CD4-positive, alpha-beta T cell treated with Interleukin-12 subunit alpha and Interleukin-12 subunit beta, for 1 hour (primary cell): ENCODE results near the gene HDX.
"Not testable (repeated sequence)": the region's sequence is repeated elsewhere in the genome, so short reads cannot be mapped to it uniquely, and the experiment has no call there.

Experiments
- DNase-seq: peaks from one replicate; pipeline ENCODE4 v3.0.0-alpha.2; 2020

Gene HDX

DNA sequence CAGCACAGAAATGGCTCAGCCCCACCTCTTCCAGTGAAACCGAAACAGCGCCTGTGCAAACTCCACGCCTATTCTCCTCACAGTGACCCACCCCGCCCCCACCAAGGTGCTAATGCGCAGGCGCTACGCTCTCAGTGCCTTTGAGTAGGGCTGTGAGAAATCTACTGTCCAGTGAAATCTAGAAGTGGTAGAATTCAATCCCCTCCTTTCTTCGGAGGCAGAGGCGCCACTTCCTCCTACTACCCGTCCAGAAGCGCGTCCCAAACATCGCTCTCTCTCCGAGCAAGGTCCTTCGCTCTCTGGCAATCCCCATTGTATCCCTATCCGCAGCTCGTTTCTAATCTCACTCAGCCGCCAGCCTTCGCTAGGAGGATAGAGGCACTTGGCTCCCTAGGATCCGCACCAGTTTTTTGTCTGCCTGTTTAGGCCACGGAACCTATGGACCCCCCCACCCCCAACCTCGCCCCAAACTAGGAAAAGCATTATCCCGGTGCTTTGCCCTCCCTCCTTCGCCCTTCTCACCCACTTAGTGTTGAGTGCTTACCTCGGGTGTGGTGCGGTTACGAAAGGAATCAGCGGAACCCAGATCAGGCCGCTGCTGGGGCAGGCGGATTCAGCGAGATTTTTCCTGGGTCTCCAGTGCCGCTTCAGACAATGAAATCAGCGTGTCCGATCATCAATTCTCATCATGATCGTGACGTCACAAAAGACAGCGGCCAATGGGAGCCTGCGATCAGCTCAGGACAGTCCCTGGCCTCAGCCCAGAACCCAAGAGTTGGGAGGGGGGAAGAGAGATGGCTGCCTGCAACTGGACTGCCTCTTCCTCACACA is at the start of gene HDX:
Gene HDX, minus strand, starts transcription at position 656 of the 831 bp plus-strand sequence. CDS start 27,056 bp downstream, outside the sequence.
- peak; percentile 74 for DNase-seq

DNA sequence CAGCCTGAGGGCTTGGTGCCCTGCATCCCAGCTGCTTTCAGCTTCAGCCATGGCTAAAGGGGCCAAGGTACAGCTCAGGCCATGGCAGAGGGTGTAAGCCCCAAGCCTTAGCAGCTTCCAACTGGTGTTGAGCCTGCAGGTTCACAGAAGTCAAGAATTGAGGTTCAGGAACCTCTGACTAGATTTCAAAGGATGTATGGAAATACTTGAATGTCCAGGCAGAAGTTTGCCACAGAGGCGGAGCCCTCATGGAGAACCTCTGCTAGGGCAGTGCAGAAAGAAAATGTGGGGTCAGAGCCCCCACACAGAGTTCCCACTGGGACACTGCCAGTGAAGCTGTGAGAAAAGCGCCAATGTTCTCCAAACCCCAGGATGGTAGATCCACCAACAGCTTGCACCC is 39.1 kb upstream of the HDX start:
- not testable (repeated sequence) for DNase-seq

DNA sequence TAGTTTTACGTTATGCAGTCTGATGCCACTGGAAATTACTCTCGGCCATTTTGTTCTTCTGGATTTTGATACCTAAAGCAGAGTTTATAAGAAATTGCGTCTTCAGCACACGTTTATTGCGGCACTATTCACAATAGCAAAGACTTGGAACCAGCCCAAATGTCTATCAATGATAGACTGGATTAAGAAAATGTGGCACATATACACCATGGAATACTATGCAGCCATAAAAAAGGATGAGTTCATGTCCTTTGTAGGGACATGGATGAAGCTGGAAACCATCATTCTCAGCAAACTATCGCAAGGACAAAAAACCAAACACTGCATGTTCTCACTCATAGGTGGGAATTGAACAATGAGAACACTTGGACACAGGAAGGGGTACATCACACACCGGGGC is 35.4 kb upstream of the HDX start:
- DNase-seq = not testable (repeated sequence)

DNA sequence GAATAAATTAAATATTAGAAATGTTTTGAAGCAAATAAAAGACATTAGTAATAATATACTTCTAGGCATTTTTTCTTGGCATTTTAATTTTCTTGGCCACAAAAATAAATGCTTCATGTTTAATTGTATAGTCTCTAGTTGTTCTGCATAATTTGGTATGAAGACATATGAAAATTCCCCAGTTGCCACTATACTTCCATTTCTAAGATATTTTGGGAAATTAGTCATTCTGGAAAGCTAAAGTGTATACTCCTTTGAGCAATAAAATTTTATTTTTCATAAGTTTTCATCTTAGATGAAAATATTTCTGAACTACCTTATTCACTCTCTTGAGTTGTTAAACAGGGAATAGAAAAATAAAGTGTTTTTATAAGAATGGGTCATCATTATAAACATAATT is 13.8 kb downstream of the HDX start:
- no peak for DNase-seq

DNA sequence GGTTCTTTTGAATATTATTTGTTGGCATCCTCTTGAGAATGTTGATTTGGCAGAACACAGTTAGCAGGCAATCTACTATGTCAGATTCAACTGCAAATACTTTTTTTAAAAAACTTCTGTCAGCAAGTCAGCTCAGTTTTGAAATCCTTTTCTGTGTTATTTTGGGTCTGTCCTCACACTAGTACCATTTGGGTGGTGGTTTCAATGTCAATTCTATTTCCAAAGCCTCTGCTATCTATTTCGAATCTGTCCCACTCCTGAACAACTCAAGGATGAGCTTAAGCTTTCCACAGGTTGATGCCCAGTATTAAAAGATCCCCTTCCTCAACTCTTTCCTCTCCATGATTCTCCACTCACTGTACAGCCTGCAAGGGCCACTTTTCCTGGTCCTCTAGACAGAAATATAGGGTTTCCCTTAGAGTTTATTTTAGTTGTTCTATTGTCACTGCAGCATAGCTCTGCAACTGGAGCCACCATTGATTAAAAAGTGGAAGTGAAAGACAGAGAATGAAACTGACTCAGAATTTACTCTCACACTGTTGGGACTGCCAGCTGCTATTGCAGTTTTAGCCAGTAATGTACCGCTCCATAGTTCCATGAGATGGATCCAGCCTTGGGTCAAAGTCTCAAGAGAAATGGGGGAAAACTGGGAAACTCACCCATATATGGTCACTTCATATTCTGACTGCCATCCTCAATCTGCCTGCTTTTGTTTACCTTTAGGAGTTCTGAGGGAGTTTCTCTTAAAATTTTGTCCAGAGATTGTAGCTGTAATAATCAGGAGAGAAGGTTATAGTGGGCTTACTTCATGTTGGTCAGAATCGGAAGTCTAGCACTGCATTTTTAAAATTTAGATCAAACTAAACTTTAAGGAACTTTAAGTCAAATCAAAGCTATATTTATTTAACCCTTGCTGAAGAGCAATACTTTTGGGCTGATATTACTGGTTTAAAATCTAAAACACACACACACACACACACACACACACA is 14.6 kb downstream of the HDX start:
- DNase-seq = no peak

GRCh38 chrX:84479086-84479485 is 23.2 kb downstream of the HDX start:
- no peak for DNase-seq

GRCh38 chrX:84477114-84477513 is 25.1 kb downstream of the HDX start:
- no peak for DNase-seq

DNA sequence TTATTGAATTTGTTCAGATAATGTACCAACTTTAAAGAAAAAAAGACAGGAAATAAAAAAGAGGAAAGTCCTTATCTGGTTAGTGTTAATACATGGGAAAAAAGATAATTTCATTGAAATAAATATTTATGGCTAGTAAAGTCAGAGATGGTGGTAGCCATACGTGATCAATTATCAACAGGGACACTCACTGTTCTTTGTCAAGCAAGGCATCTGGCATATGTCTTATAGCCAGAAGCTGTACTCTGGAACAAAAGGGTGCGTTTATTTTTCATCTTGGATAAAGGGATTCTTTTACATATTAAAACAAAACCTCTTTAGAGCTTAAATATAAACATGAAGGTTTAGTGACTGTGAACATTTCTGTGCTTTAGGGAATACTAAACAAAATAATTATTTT is 26.7 kb downstream of the HDX start:
- DNase-seq = no peak

- DNase-seq = no peak
Observed at GRCh38 chrX:84475101-84475500, 27.2 kb downstream of the HDX start.

DNA sequence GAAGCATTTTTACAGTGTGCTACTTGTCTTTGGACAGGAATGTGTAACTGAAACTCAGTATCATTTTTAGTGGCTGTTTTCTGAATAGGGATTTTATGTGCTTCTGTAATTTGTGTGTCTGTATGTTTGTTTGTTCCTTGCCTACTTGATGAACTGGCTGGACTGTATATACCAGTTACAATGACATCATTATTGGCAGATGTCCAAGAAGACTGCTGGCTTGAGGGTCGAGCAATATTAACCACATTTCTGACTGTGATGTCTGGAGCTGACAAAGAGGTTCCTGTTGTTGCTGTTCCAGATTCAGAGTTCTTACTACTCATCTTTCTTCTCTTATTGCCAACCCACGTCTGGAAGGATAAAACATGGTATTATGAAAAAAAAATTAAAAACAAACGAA is 33.0 kb downstream of the HDX start:
- DNase-seq = no peak

DNA sequence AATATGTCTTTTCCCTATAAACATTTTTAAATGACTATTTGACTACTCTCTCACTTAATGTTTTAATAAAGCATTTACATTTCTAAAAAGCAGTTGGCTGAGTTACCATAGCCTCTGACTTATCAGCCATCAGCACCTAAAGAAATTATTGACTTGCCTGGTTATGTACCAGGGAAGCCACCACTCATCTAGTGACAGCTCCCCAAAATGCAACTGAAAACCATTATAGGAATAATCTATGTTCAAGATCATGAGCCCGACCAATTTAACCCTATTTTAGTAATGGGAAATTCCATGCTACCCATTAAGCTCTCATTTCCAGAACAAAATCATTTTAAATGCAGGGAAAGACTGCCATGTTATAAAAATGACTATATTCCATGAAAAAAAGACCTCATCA is 34.4 kb downstream of the HDX start:
- no peak for DNase-seq

GRCh38 chrX:84453351-84454246 is 48.7 kb downstream of the HDX start:
- DNase-seq = no peak

GRCh38 chrX:84441143-84441542 is 61.1 kb downstream of the HDX start:
- no peak for DNase-seq

GRCh38 chrX:84415140-84415539 is 87.1 kb downstream of the HDX start:
- peak; percentile 0 for DNase-seq

GRCh38 chrX:84363663-84364062 is 138.6 kb downstream of the HDX start:
- DNase-seq = no peak

- no peak for DNase-seq
Observed at GRCh38 chrX:84363051-84363450, 139.2 kb downstream of the HDX start.

DNA sequence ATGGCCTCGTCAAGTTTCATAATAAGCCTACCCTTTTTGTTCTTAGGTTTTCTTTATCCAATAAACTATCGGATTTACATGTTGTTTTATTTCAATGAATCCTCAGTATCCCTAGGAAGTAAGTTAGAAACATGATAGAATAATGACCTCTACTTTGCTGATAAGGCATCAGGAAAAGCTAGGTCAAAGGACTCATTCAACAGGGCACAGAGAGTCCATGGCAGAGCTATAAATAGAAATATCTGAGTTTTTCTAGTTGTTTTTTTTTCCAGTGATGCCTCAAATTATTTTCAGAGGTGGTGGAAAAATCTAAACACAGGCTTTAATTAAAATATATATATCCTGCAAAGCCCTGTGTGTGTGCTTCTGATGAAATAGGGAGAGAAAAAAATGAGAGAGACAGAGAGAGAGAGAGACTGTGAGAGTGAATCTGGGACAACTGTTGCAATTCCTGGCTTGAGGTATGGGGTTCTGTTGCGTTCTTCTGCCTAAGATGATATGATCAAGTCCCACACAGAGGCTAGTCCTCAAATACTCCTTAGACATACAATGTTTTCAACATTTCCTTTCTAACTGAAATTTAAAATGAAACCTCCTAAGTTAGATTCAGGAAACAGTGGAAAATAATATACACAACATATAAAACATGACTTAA is 139.9 kb downstream of the HDX start:
- no peak for DNase-seq

GRCh38 chrX:84358271-84358670 is 144.0 kb downstream of the HDX start:
- DNase-seq = no peak

DNA sequence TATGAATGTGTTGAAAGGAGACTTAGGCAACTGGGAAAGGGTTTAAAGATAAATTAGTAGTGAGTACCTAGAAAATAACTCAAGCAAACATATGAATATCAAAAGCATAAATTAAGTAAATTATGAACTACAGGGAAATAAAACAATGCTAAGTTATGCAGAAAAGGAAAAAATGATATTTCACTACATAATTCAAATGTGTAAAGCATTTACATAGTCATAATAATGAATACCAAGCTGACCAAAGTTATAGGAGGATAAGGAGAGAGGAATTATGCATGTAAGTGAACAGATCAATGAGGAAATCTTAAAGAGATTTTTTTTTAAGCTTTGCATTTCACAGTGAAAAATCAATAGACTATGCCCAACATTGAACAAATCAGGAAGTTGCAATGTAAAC is 145.0 kb downstream of the HDX start:
- no peak for DNase-seq

GRCh38 chrX:84340968-84341367 is 161.3 kb downstream of the HDX start:
- no peak for DNase-seq

- DNase-seq = no peak
Observed at GRCh38 chrX:84339507-84340364, 162.5 kb downstream of the HDX start.
